ENCODE data around the gene MNT. TPM values are rescaled to one million over a fixed set of nuclear protein-coding genes. Genes with fewer than 3 reads are reported as not detected.

The MNT gene
- polyA plus RNA-seq, 2 of the 4 experiments (the other 2 are of a cell fraction): 4.5 to 25.9 TPM

DNA sequence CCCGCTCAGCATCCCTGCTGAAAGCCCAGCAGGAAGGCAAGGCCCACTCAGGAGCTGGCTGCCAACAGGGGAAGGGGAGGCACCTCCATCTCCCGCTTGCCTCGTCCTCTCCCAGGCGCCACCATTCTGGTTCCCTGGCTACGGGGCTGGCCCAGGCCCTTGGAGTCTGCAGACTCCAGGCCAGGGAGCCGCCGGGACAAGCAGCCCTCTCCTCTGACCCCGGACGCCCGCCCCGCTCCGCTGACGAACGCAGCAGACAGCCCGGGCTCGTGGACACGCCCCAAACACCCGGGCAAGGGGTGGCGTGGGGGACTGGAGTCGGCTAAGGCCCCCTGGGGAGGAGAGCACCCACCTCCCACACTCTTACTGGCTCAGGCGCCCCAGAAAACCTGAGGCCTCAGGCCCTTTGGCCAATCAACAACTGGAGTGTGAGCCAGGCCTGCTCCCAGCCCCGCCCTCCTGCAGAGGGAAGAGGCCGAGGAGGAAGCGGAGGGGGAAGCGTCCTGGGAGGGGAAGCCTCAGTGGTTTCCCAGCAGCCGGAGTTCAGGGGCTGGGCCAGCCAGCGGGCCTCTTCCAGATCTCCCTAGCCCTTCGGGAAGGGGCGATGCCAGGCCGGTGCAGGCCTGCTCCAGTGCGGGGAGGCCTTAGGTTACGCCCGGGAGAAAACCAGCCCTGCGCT is 4.2 kb downstream of the MNT start (continued):
- TF ChIP-seq ZNF302 (CRISPR knock-in tag; IDR thresholded peaks at IDR 0.05): no peak
- peak; percentile 44; the same call in 1 of the 2 replicates for TF ChIP-seq POLR2AphosphoS2 (conservative IDR thresholded peaks at IDR 0.05; ENCODE audit: low read length)
- TF ChIP-seq RNF2 (IDR thresholded peaks at IDR 0.05; ENCODE audit: borderline replicate concordance, low read depth): no peak
- no peak for TF ChIP-seq CBX2 (IDR thresholded peaks at IDR 0.05; ENCODE audit: borderline replicate concordance, low read depth)
- no peak for TF ChIP-seq CHD2 (IDR thresholded peaks at IDR 0.05; ENCODE audit: low read length, partially characterized antibody)
- TF ChIP-seq RAD21 (conservative IDR thresholded peaks at IDR 0.05 in 1 of 2, IDR thresholded peaks at IDR 0.05 in 1 of 2): no peak
- TF ChIP-seq HOXA7 (CRISPR knock-in tag; IDR thresholded peaks at IDR 0.05): no peak
- no peak; the same call in 1 of the 2 replicates for TF ChIP-seq RFX5 (IDR thresholded peaks at IDR 0.05)
- TF ChIP-seq KDM1A (IDR thresholded peaks at IDR 0.05; ENCODE audit: low read depth): no peak
- TF ChIP-seq FOSL2 (IDR thresholded peaks at IDR 0.05): no peak
- no peak for TF ChIP-seq FOSL2 (CRISPR knock-in tag; IDR thresholded peaks at IDR 0.05)
- no peak for TF ChIP-seq ZSCAN20 (CRISPR knock-in tag; IDR thresholded peaks at IDR 0.05)
- TF ChIP-seq HEYL (CRISPR knock-in tag; IDR thresholded peaks at IDR 0.05): no peak
- TF ChIP-seq NR3C1 (IDR thresholded peaks at IDR 0.05): no peak
- peak; percentile 92 for TF ChIP-seq TFCP2L1 (CRISPR knock-in tag; IDR thresholded peaks at IDR 0.05)
- TF ChIP-seq USF2 (IDR thresholded peaks at IDR 0.05): 0 out of 2 replicates have a peak, but pooled peaks have one; percentile 10
- no peak for TF ChIP-seq FOSB (CRISPR knock-in tag; IDR thresholded peaks at IDR 0.05)
- no peak for TF ChIP-seq NFE2L2 (conservative IDR thresholded peaks at IDR 0.05; ENCODE audit: low read length)
- TF ChIP-seq, protein P1, sequence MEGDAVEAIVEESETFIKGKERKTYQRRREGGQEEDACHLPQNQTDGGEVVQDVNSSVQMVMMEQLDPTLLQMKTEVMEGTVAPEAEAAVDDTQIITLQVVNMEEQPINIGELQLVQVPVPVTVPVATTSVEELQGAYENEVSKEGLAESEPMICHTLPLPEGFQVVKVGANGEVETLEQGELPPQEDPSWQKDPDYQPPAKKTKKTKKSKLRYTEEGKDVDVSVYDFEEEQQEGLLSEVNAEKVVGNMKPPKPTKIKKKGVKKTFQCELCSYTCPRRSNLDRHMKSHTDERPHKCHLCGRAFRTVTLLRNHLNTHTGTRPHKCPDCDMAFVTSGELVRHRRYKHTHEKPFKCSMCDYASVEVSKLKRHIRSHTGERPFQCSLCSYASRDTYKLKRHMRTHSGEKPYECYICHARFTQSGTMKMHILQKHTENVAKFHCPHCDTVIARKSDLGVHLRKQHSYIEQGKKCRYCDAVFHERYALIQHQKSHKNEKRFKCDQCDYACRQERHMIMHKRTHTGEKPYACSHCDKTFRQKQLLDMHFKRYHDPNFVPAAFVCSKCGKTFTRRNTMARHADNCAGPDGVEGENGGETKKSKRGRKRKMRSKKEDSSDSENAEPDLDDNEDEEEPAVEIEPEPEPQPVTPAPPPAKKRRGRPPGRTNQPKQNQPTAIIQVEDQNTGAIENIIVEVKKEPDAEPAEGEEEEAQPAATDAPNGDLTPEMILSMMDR (IDR thresholded peaks at IDR 0.05): no peak
- no peak for TF ChIP-seq BHLHE40 (IDR thresholded peaks at IDR 0.05; ENCODE audit: low read depth, low read length)
- no peak for TF ChIP-seq HOXB13 (CRISPR knock-in tag; IDR thresholded peaks at IDR 0.05; ENCODE audit: low read depth)
- TF ChIP-seq EP300 (IDR thresholded peaks at IDR 0.05): no peak; a peak in 1 of 5 replicates
- no peak for TF ChIP-seq MAFK (IDR thresholded peaks at IDR 0.05; ENCODE audit: partially characterized antibody)
- no peak for TF ChIP-seq HMGXB4 (CRISPR knock-in tag; IDR thresholded peaks at IDR 0.05; ENCODE audit: borderline replicate concordance)
- no peak for TF ChIP-seq EHMT2 (IDR thresholded peaks at IDR 0.05; ENCODE audit: low read depth)
- no peak for TF ChIP-seq NPAS2 (CRISPR knock-in tag; IDR thresholded peaks at IDR 0.05; ENCODE audit: borderline replicate concordance)
- TF ChIP-seq HDAC2 (IDR thresholded peaks at IDR 0.05): no peak
- TF ChIP-seq PHF8 (IDR thresholded peaks at IDR 0.05; ENCODE audit: borderline replicate concordance, low read depth): no peak
- no peak for TF ChIP-seq ESRRA (IDR thresholded peaks at IDR 0.05; ENCODE audit: borderline replicate concordance, low read length)
- no peak for TF ChIP-seq E2F6 (IDR thresholded peaks at IDR 0.05; ENCODE audit: borderline replicate concordance, low read depth)
